ENCODE measurements around the gene GSTM5.

DNA sequence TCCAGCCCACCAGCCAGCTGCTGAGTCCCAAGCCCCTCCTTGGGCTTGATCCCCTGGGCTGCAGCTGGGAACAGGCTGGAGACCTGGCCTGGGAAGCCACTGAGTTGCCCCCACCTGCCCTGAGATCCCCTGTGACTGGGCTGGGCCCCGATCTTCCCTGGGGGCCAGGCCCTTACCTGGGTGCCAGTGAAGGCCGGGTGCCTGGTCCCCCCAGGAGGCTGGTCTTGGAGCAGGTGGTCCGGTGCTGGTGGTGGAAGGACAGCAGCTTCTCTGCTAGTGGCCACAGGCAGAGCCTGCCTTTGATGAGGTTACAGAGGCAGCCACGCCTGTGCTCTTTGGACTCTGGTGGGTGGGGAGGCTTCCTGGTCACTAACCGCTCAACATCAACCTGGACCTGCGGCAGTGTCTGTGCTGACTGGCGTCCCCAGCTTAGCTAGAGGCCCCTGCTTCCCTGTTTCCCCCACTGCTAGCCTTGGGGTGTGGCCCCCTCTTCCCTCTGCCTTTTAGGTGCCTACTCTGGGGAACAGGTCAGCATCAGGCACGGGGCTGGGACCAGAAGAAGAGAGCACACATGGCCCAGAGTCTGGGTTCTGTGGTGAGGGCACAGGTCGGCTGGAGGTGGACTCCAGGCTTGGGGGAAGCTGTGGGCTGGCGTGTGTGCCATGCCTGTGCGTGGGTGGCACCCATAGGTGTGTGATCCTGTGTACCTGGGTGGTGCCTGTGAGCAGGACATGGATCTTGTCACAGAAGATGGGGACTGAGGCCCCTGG is 51.8 kb downstream of the GSTM5 start, which contains the start of gene EPS8L3:
- TF ChIP-seq POLR2A (IDR thresholded peaks at IDR 0.05; ENCODE audit: extremely low read depth, insufficient read length) (no peak), MYC (IDR thresholded peaks at IDR 0.05; ENCODE audit: low read depth, low read length) (no peak)
- TF ChIP-seq, protein P1, sequence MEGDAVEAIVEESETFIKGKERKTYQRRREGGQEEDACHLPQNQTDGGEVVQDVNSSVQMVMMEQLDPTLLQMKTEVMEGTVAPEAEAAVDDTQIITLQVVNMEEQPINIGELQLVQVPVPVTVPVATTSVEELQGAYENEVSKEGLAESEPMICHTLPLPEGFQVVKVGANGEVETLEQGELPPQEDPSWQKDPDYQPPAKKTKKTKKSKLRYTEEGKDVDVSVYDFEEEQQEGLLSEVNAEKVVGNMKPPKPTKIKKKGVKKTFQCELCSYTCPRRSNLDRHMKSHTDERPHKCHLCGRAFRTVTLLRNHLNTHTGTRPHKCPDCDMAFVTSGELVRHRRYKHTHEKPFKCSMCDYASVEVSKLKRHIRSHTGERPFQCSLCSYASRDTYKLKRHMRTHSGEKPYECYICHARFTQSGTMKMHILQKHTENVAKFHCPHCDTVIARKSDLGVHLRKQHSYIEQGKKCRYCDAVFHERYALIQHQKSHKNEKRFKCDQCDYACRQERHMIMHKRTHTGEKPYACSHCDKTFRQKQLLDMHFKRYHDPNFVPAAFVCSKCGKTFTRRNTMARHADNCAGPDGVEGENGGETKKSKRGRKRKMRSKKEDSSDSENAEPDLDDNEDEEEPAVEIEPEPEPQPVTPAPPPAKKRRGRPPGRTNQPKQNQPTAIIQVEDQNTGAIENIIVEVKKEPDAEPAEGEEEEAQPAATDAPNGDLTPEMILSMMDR (IDR thresholded peaks at IDR 0.05; ENCODE audit: low read depth, low read length): no peak
